T-helper 2 cell treated with Interferon-gamma antibody and Interleukin-4, amounts not matched to agents 100 ng/mL and 5 ng/mL, for 36 hours (primary cell): ENCODE measurements around the gene PPP2R5A. TPM values are rescaled to one million over a fixed set of nuclear protein-coding genes. Genes with fewer than 3 reads are reported as not detected.
"Not testable (repeated sequence)": the region's sequence is repeated elsewhere in the genome, so short reads cannot be mapped to it uniquely, and the experiment has no call there.

Experiments
- intact Hi-C: fragments of 100-400 bp; cut with micrococcal nuclease; formaldehyde crosslinking; loops from one replicate; pipeline ENCODE4 v1.15.1; 2023
- total RNA-seq: library from RNA; stranded (reverse); gene quantifications from 2 replicates; pipeline ENCODE4 v1.2.3, GENCODE V29; 2022

The PPP2R5A gene
- total RNA-seq, 1 donor from 2014 or later, result 54.0 TPM

- intact Hi-C loops, result no loop called here
These were observed 66.6 kb downstream of the PPP2R5A start for GRCh38 chr1:212351588-212352362.

GRCh38 chr1:212353181-212353580 lies 68.0 kb downstream of the PPP2R5A start:
- intact Hi-C loops, result no loop called here

GRCh38 chr1:212354464-212354863 lies 69.3 kb downstream of the PPP2R5A start:
- intact Hi-C loops, result no loop called here

- intact Hi-C loops, result no loop called here
These were observed 70.2 kb downstream of the PPP2R5A start for GRCh38 chr1:212355230-212355969.

- intact Hi-C loops, result no loop called here
These were observed 74.7 kb downstream of the PPP2R5A start for GRCh38 chr1:212359794-212360479.

- intact Hi-C loops, result loop anchor here (5.0 kb wide), 2 partner anchors 78 to 92 kb away; partner anchors contain the start of gene PPP2R5A
These were observed 79.8 kb downstream of the PPP2R5A start for GRCh38 chr1:212364985-212365384.

GRCh38 chr1:212366901-212367300 lies 81.7 kb downstream of the PPP2R5A start:
- intact Hi-C loops, result loop anchor here (5.0 kb wide), 2 partner anchors 80 to 90 kb away; partner anchors contain the start of gene PPP2R5A

GRCh38 chr1:212367474-212368072 lies 82.4 kb downstream of the PPP2R5A start:
- intact Hi-C loops, result loop anchor here (1.0 to 5.0 kb wide), 6 partner anchors 80 to 687 kb away; partner anchors contain the start of gene PPP2R5A

GRCh38 chr1:212368073-212368484 lies 82.9 kb downstream of the PPP2R5A start:
- intact Hi-C loops, result loop anchor here (1.0 to 5.0 kb wide), 6 partner anchors 81 to 687 kb away; partner anchors contain the start of gene PPP2R5A

- intact Hi-C loops, result no loop called here
These were observed 90.8 kb downstream of the PPP2R5A start for GRCh38 chr1:212375986-212376385.

- intact Hi-C loops, result no loop called here
These were observed 92.4 kb downstream of the PPP2R5A start for GRCh38 chr1:212377644-212378043.

GRCh38 chr1:212379366-212379765 lies 94.2 kb downstream of the PPP2R5A start:
- intact Hi-C loops, result no loop called here

GRCh38 chr1:212381397-212382035 lies 96.3 kb downstream of the PPP2R5A start:
- intact Hi-C loops, result no loop called here

GRCh38 chr1:212386029-212386428 lies 100.8 kb downstream of the PPP2R5A start:
- intact Hi-C loops, result no loop called here

- intact Hi-C loops, result no loop called here
These were observed 103.9 kb downstream of the PPP2R5A start for GRCh38 chr1:212388985-212389716.

- intact Hi-C loops, result not testable (repeated sequence)
These were observed 110.6 kb downstream of the PPP2R5A start for GRCh38 chr1:212395678-212396437.

GRCh38 chr1:212396638-212397037 lies 111.4 kb downstream of the PPP2R5A start:
- intact Hi-C loops, result no loop called here

- intact Hi-C loops, result no loop called here
These were observed 112.0 kb downstream of the PPP2R5A start for GRCh38 chr1:212397171-212397570.

- intact Hi-C loops, result no loop called here
These were observed 115.8 kb downstream of the PPP2R5A start for GRCh38 chr1:212401042-212401441.
